HG03280 (cell line): Measurements from ENCODE around the gene KSR1.

Source experiments
- ATAC-seq: cut with Tn5 transposase; IDR thresholded peaks from one replicate; pipeline ENCODE4 v1.9.1; 2021; ENCODE audit warnings: mild to moderate bottlenecking, moderate library complexity; ENCODE audit not compliant: unreplicated experiment

The KSR1 gene

GRCh38 chr17:27512511-27513346 lies 56.5 kb downstream of the KSR1 start:
- no peak for ATAC-seq

GRCh38 chr17:27513849-27514248 lies 57.6 kb downstream of the KSR1 start:
- ATAC-seq: no peak

- ATAC-seq: no peak
These were observed 58.6 kb downstream of the KSR1 start for GRCh38 chr17:27514595-27515413.

GRCh38 chr17:27518048-27518447 lies 61.8 kb downstream of the KSR1 start:
- ATAC-seq: no peak

GRCh38 chr17:27518545-27519521 lies 62.6 kb downstream of the KSR1 start:
- ATAC-seq: no peak

GRCh38 chr17:27519550-27519949 lies 63.3 kb downstream of the KSR1 start:
- ATAC-seq: no peak

- ATAC-seq: no peak
These were observed 64.4 kb downstream of the KSR1 start for GRCh38 chr17:27520491-27521185.

GRCh38 chr17:27521281-27522027 lies 65.2 kb downstream of the KSR1 start:
- no peak for ATAC-seq

- ATAC-seq: no peak
These were observed 65.9 kb downstream of the KSR1 start for GRCh38 chr17:27522028-27522635.

GRCh38 chr17:27523712-27524111 lies 67.5 kb downstream of the KSR1 start:
- no peak for ATAC-seq

GRCh38 chr17:27524594-27524993 lies 68.3 kb downstream of the KSR1 start:
- ATAC-seq: no peak

GRCh38 chr17:27525316-27525715 lies 69.1 kb downstream of the KSR1 start:
- ATAC-seq: no peak

- no peak for ATAC-seq
These were observed 69.8 kb downstream of the KSR1 start for GRCh38 chr17:27525836-27526603.

GRCh38 chr17:27526604-27527002 lies 70.4 kb downstream of the KSR1 start:
- peak; percentile 47 for ATAC-seq

- ATAC-seq: no peak
These were observed 73.1 kb downstream of the KSR1 start for GRCh38 chr17:27529230-27529796.

- ATAC-seq: no peak
These were observed 74.6 kb downstream of the KSR1 start for GRCh38 chr17:27530764-27531391.

GRCh38 chr17:27531469-27531961 lies 75.3 kb downstream of the KSR1 start:
- no peak for ATAC-seq
